ENCODE results near the gene SMAD3. TPM values are rescaled to one million over a fixed set of nuclear protein-coding genes. Genes with fewer than 3 reads are reported as not detected.

Gene SMAD3
- total RNA-seq, 2 donors from 2014 or later, result 20.8 to 37.8 TPM

DNA sequence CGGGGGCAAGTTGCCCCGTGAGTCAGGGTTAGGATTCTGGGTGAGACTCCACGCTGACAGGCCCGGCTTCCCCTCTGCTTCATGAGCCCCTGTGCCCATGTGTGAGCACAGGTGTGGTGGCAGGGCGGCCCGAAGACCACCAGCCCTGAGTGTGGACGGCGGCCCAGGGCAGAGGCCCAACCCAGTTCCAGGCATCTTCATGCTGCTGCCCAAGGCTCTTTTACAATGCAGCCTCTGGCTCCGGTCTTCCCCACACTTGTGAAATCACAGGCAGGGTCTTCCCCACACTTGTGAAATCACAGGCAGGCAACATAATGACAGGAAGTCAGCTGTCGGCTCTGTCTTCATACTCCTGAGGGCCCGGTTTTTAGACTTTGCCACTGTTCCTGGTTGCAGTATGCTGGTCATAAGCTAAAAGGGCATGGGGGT, 110.3 kb downstream of the SMAD3 start:
- Histone ChIP-seq H3K4me1 (peaks cover 0 to 55% of the 10 kb centered on the region in 2 donors), H3K36me3 (peaks cover 20% of the 10 kb centered on the region), H3K4me3 (no peak overlapping the region), H3K27ac (peak overlapping the region; percentile 3 to 19), H3K9me3 (no peaks in the 10 kb centered on the region), H3K27me3 (no peaks in the 10 kb centered on the region)
- DNase-seq (ENCODE audit: low spot score), result peak; percentile 86
- TF ChIP-seq, protein P1, sequence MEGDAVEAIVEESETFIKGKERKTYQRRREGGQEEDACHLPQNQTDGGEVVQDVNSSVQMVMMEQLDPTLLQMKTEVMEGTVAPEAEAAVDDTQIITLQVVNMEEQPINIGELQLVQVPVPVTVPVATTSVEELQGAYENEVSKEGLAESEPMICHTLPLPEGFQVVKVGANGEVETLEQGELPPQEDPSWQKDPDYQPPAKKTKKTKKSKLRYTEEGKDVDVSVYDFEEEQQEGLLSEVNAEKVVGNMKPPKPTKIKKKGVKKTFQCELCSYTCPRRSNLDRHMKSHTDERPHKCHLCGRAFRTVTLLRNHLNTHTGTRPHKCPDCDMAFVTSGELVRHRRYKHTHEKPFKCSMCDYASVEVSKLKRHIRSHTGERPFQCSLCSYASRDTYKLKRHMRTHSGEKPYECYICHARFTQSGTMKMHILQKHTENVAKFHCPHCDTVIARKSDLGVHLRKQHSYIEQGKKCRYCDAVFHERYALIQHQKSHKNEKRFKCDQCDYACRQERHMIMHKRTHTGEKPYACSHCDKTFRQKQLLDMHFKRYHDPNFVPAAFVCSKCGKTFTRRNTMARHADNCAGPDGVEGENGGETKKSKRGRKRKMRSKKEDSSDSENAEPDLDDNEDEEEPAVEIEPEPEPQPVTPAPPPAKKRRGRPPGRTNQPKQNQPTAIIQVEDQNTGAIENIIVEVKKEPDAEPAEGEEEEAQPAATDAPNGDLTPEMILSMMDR (IDR thresholded peaks at IDR 0.05), result no peak

DNA sequence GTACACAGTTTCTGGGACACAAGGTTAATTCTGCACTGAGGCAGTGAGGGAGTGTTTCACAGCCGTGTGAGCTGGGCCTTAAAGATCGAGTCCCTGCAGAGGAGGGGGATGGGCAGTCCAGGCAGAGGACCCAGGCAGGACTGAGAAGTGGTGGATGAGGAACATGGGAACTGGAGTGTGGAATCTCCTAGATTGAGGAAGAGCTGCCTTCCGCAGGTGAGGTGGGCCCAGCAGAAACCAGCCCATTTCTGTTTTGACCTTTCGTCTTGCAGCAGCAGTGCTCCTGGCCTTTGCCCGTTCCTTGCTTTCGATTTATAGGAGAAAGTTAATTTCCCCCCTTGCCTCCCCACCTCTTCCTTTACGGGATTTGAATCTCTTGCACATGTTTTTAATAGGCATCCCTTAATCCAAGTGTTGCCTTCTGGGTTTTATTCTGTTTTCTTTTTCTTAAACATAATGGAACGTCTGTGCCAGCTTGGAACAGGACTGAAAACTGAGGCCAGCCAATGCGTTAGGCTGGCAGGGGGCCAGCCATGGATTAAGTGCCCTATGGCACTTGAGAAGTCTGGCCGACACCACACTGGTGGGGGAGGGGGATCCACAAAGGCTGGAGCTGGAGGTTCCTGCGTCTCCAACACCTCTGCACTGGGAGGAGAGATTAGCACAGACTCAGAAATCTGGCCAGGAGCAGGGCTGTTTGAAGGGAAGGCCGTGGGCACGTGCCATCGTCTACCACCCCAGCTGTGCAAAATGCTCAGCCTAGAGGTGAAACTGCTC, 111.0 kb downstream of the SMAD3 start:
- H3K27me3 ChIP-seq, result no peaks in the 10 kb centered on the region
- TF ChIP-seq, protein P1 (IDR thresholded peaks at IDR 0.05), result no peak
- H3K36me3 ChIP-seq, result peaks cover 19% of the 10 kb centered on the region
- no peak for DNase-seq (ENCODE audit: low spot score)
- peak overlapping the region; percentile 3 to 62 for H3K27ac ChIP-seq
- H3K4me1 ChIP-seq, result peaks cover 0 to 55% of the 10 kb centered on the region in 2 donors
- H3K4me3 ChIP-seq, result no peak overlapping the region
- H3K9me3 ChIP-seq, result no peaks in the 10 kb centered on the region

DNA sequence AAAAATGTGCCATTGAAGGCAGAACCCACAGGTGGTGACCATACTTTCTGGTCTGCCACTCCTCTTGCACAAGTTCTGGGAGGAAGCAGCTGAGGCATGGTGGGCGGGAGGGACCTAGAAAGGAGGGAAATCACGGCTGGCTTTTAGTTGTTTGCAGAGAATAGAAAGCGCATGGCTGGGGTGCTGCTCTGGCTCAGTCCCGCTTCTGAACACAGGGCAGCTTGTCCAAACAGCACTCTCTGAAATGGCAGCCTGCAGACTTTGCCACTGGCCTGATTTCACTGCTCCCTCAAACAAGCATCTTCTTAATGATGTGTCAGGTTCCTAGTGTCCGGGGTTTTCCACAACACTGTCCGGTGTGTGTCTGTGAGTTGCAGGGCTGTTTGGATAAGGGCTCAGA, 112.3 kb downstream of the SMAD3 start:
- Histone ChIP-seq H3K9me3 (no peaks in the 10 kb centered on the region), H3K27me3 (no peaks in the 10 kb centered on the region), H3K4me1 (peaks cover 0 to 55% of the 10 kb centered on the region in 2 donors), H3K27ac (peak overlapping the region; percentile 59 to 80), H3K36me3 (peaks cover 22% of the 10 kb centered on the region), H3K4me3 (no peak overlapping the region)
- no peak for DNase-seq (ENCODE audit: low spot score)
- TF ChIP-seq, protein P1 (IDR thresholded peaks at IDR 0.05), result no peak

DNA sequence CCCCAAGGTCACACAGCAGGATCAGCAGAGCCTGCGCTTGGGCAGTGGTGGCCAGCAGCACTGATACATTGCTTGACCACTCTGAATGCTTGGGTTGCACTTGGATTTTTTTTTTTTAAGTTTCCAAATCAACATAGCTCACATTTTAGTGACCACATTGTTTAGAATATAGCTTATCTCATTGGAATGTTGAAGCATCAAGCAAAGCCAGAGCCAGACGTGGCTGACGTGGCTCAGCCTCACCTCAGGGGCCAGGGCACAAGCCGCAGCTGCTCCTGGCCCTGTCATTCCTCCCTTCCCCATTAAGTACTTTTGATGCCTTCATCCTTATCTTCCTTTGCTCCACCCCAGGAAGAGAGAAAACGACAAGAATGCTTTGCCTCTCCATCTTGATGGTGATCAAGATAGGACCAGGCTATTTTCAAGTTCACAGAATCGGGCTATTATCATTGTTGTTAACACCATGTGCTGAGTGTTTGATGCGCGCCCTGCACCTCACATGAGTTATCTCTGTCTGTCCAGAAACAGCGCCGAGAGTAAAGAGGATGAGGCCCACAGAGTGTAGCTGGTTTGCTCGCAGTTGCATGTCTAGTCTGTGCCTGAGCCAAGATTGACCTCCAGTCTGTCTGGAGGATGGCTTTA, 113.3 kb downstream of the SMAD3 start:
- peaks cover 0 to 55% of the 10 kb centered on the region in 2 donors for H3K4me1 ChIP-seq
- TF ChIP-seq, protein P1 (IDR thresholded peaks at IDR 0.05), result no peak
- no peak overlapping the region for H3K4me3 ChIP-seq
- no peak for DNase-seq (ENCODE audit: low spot score)
- no peaks in the 10 kb centered on the region for H3K27me3 ChIP-seq
- no peaks in the 10 kb centered on the region for H3K9me3 ChIP-seq
- peaks cover 22% of the 10 kb centered on the region for H3K36me3 ChIP-seq
- H3K27ac ChIP-seq, result peak overlapping the region; percentile 59 to 80

DNA sequence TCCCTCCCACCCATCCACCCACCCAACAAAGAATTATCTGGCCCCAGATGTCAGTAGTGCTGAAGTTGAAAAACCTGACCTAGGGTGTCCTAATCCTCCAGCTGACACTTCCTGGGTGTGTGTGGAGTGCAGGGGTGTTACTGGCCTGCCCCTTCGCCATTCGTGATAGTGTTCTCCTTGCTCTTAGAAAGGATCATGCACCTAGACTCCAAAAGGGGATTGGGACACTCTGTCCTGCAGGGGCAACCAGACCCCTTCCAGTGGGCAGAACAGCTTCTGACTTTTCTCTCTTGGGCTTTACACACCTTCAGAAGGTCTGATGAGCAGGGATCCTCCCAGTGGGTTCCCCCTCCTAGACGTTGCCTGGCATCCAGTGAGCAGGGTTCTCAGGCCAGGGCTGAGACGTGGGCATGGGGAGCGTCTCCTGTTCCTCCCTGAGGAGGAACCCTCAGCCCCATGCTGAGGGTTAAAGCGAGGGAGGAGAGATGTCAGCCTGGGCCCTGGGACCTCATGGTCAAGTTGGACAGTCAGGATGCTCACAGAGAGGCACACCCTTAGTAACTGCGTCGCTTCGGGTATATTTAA, 114.1 kb downstream of the SMAD3 start:
- H3K27ac ChIP-seq, result peak overlapping the region; percentile 59 to 80
- H3K9me3 ChIP-seq, result no peaks in the 10 kb centered on the region
- peaks cover 0 to 57% of the 10 kb centered on the region in 2 donors for H3K4me1 ChIP-seq
- no peak overlapping the region for H3K4me3 ChIP-seq
- no peaks in the 10 kb centered on the region for H3K27me3 ChIP-seq
- H3K36me3 ChIP-seq, result peaks cover 15% of the 10 kb centered on the region
- TF ChIP-seq, protein P1 (IDR thresholded peaks at IDR 0.05), result no peak
- no peak for DNase-seq (ENCODE audit: low spot score)

Data from right atrium auricular region (tissue), 2 donors.